Adipocyte (in vitro differentiated cells): Measurements from ENCODE around the gene DMBT1.

Experiments
- DNase-seq: peaks from one replicate; pipeline ENCODE4 v3.0.0-alpha.2; 2015; ENCODE audit warnings: low read depth
- H3K27me3 ChIP-seq: replicated peaks from 2 replicates; pipeline ENCODE4 v1.7.0; 2013; ENCODE audit warnings: mild to moderate bottlenecking, low read length, moderate library complexity; ENCODE audit not compliant: control insufficient read depth, insufficient read depth
- H3K36me3 ChIP-seq: 2 replicates; pipeline ENCODE4 v1.7.0; 2013; ENCODE audit warnings: low read length, mild to moderate bottlenecking, moderate library complexity; ENCODE audit not compliant: control insufficient read depth, insufficient read depth, severe bottlenecking
- H3K4me1 ChIP-seq: 2 replicates; pipeline ENCODE4 v1.7.0; 2013; ENCODE audit warnings: mild to moderate bottlenecking, low read length, moderate library complexity; ENCODE audit not compliant: control insufficient read depth, insufficient read depth
- H3K4me3 ChIP-seq: 2 replicates; pipeline ENCODE4 v1.7.0; 2013; ENCODE audit warnings: mild to moderate bottlenecking, low read length, moderate library complexity
- H3K9ac ChIP-seq: 2 replicates; pipeline ENCODE4 v1.7.0; 2013; ENCODE audit warnings: mild to moderate bottlenecking, low read length, moderate library complexity
- H3K9me3 ChIP-seq: 2 replicates; pipeline ENCODE4 v1.7.0; 2013; ENCODE audit warnings: mild to moderate bottlenecking, low read length, moderate library complexity; ENCODE audit not compliant: control insufficient read depth

The DMBT1 gene

DNA sequence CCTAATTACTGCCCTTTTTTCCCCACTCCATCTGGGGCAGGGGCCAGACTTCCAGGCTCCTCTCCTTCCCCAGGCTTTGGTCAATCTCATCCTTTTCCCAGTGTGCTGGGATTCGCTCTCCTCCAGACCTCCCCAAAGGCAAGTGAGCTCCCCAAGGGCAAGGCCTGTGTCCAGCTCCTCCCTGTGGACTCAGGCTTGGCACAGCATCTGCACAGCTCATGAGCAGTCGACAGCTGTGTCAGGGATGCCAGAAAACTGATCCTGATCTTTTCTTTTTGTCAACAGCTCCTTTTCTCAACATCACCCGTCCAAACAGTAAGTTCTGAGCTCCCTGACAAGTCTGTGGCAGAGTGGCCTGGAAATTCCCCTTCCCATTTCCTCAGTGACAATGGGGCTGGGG, 72.0 kb downstream of the DMBT1 start:
- no peak for DNase-seq
- no peak overlapping the region for H3K9ac ChIP-seq
- H3K9me3 ChIP-seq: no peaks in the 10 kb centered on the region
- peaks cover 11% of the 10 kb centered on the region for H3K27me3 ChIP-seq
- H3K4me3 ChIP-seq: no peak overlapping the region
- H3K36me3 ChIP-seq: no peaks in the 10 kb centered on the region
- H3K4me1 ChIP-seq: no peaks in the 10 kb centered on the region

DNA sequence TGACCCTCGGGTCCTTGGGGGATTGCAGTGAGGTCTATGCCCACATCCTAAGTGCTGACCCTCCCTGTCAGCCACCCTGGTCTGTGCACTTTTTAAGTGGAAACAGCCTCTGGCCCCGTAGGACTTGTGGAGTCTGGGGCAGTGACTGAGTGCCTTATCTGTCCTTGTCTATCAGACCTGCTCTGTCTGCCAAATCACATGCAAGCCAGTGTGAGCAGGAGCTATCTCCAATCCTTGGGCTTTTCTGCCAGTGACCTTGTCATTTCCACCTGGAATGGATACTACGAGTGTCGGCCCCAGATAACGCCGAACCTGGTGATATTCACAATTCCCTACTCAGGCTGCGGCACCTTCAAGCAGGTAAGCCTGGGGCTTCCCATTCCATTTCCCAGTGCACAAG, 76.4 kb downstream of the DMBT1 start:
- DNase-seq: no peak
- no peaks in the 10 kb centered on the region for H3K36me3 ChIP-seq
- no peak overlapping the region for H3K4me3 ChIP-seq
- H3K4me1 ChIP-seq: no peaks in the 10 kb centered on the region
- H3K27me3 ChIP-seq: peaks cover 22% of the 10 kb centered on the region
- H3K9ac ChIP-seq: no peak overlapping the region
- no peaks in the 10 kb centered on the region for H3K9me3 ChIP-seq

DNA sequence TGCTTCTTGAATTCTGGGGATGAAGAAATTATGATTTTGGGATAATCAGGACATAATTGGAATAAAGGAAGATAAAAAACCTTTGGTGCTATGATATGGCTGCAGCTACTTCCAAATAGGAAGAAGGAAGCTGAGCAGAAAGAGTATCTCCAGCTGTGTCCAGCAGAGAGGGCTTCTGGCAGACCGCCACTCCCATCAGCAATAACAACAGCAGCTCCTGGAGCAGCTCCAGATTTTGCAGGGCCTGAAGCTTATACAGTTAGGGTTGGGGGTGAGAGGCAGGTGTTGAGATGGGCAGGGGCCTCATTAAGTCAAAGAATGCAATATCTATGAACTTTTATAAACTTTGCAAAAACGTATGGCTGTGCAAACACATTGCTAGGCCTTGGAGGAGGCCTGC, 76.8 kb downstream of the DMBT1 start:
- no peaks in the 10 kb centered on the region for H3K9me3 ChIP-seq
- H3K9ac ChIP-seq: no peak overlapping the region

DNA sequence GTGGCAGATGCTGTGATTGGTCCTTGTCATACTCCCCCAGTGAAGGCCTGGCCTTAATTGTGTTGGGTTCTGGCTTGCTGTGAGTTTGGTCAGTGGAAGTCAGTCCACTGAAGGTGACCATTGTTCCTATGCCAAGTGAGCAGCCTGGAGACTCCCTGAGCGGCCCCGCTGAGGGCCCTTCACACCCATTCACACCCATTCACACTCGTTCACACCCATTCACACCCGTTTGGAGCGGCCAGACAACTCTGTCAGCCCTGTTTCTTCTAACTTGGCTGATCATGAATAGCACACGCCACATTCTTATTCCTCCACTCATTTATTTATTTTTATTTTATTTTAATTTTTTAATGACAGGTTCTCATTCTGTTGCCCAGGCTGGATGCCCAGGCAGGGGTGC, 77.6 kb downstream of the DMBT1 start:
- Histone ChIP-seq H3K4me1 (no peaks in the 10 kb centered on the region), H3K36me3 (no peaks in the 10 kb centered on the region), H3K9ac (no peak overlapping the region), H3K27me3 (peaks cover 22% of the 10 kb centered on the region), H3K4me3 (no peak overlapping the region), H3K9me3 (no peaks in the 10 kb centered on the region)
- no peak for DNase-seq

More for the DNA sequence above, 76.8 kb downstream of the DMBT1 start:
- Histone ChIP-seq H3K4me3 (no peak overlapping the region), H3K36me3 (no peaks in the 10 kb centered on the region), H3K4me1 (no peaks in the 10 kb centered on the region), H3K27me3 (peaks cover 22% of the 10 kb centered on the region)
- DNase-seq: no peak

DNA sequence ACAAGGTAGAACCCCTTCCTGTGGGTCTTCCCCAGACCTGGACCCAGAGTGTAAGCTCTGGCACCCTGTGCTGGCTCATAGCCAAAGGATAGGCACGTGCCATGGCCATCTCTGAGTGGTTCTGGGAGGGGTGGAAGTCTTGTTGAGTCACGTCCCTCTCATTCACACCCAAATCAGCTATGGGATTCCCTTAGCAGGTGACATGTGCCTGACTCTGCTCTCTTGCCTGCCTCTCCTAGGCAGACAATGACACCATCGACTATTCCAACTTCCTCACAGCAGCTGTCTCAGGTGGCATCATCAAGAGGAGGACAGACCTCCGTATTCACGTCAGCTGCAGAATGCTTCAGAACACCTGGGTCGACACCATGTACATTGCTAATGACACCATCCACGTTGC, 79.2 kb downstream of the DMBT1 start:
- H3K9ac ChIP-seq: no peak overlapping the region
- DNase-seq: no peak
- H3K4me1 ChIP-seq: no peaks in the 10 kb centered on the region
- no peaks in the 10 kb centered on the region for H3K9me3 ChIP-seq
- H3K27me3 ChIP-seq: peaks cover 24% of the 10 kb centered on the region
- H3K4me3 ChIP-seq: no peak overlapping the region
- H3K36me3 ChIP-seq: no peaks in the 10 kb centered on the region

DNA sequence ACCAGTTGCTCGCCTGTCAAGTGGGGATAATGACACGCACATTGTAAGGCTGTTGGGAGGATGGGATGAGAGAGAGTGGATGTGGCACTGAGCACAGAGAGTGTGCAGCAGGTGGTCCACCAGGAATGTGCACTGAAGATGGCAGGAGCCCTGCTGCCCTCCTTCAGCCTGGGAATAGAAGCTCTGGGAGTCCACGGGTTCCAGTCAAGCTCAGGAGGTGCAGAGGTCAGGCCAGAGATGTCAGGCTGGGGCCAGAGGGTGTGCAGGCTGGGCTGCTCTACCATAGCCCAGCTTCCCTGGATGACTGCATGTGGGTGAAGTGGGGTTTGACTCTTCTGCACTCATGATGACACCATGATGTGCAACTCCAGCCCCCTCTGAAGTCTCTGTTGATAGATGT, 80.4 kb downstream of the DMBT1 start:
- Histone ChIP-seq H3K9me3 (no peaks in the 10 kb centered on the region), H3K36me3 (no peaks in the 10 kb centered on the region), H3K4me1 (no peaks in the 10 kb centered on the region), H3K4me3 (no peak overlapping the region), H3K27me3 (peaks cover 26% of the 10 kb centered on the region), H3K9ac (no peak overlapping the region)
- no peak for DNase-seq

DNA sequence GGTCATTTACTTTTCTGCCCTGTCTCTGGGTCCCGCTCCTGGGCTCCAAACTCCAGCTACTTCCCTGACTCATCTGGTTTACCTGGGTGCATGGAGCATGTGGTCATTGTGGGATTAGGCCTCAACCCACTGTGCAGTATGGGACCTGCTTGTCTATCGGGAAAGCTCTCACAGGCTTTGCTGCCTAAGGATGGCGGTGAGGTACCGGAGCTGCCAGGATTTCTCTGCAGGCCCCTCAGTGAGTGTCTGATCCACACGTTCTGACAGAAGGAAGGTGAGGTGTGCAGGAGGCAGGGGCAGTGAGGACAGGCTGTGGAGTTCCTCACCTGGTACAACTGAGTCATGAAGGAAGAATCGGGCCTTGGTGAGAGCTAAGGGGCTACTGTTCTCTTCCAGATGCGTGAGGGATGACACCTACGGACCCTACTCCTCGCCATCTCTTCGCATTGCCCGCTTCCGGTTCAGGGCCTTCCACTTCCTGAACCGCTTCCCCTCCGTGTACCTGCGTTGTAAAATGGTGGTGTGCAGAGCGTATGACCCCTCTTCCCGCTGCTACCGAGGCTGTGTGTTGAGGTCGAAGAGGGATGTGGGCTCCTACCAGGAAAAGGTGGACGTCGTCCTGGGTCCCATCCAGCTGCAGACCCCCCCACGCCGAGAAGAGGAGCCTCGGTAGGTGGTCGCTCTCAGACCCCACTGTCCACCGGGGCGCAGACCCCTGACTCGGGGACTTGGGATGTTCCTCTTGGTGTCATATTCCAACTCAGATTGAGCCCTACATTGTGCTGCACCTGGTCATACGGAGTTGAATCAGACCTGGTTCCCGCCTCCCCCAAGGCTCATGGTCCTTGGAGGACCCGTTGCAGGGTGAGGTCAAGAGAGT, 82.4 kb downstream of the DMBT1 start:
- peaks cover 35% of the 10 kb centered on the region for H3K27me3 ChIP-seq
- no peaks in the 10 kb centered on the region for H3K36me3 ChIP-seq
- no peak overlapping the region for H3K4me3 ChIP-seq
- no peak overlapping the region for H3K9ac ChIP-seq
- H3K9me3 ChIP-seq: no peaks in the 10 kb centered on the region
- no peak for DNase-seq
- H3K4me1 ChIP-seq: no peaks in the 10 kb centered on the region

DNA sequence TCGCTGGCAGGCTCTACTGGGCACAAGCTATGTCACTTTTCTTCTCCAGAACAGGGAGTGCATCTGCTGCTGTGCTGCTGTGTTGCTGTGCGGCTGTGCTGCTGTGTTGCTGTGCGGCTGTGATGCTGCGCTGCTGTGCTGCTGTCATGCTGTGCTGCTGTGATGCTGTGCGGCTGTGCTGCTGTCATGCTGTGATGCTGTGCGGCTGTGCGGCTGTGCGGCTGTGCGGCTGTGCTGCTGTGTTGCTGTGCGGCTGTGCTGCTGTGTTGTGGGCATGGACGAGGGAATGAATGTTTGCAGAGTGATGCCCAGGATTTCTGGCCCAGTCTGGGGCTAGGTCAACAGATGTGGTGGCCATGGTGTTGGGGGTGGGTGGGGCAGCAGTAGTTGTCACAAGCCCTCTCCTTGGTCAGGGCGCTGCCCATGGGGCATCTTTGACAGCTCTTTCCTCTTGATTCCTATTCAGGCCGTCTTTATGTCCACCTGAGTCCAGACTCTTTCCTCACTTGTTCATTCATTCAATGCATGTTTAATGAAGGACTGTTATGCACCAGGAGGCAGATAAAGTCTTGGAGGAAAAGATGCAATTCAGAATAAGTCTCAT, 83.5 kb downstream of the DMBT1 start:
- Histone ChIP-seq H3K36me3 (no peaks in the 10 kb centered on the region), H3K4me1 (no peaks in the 10 kb centered on the region), H3K4me3 (no peak overlapping the region), H3K27me3 (peaks cover 43% of the 10 kb centered on the region), H3K9ac (no peak overlapping the region), H3K9me3 (no peaks in the 10 kb centered on the region)
- DNase-seq: no peak

DNA sequence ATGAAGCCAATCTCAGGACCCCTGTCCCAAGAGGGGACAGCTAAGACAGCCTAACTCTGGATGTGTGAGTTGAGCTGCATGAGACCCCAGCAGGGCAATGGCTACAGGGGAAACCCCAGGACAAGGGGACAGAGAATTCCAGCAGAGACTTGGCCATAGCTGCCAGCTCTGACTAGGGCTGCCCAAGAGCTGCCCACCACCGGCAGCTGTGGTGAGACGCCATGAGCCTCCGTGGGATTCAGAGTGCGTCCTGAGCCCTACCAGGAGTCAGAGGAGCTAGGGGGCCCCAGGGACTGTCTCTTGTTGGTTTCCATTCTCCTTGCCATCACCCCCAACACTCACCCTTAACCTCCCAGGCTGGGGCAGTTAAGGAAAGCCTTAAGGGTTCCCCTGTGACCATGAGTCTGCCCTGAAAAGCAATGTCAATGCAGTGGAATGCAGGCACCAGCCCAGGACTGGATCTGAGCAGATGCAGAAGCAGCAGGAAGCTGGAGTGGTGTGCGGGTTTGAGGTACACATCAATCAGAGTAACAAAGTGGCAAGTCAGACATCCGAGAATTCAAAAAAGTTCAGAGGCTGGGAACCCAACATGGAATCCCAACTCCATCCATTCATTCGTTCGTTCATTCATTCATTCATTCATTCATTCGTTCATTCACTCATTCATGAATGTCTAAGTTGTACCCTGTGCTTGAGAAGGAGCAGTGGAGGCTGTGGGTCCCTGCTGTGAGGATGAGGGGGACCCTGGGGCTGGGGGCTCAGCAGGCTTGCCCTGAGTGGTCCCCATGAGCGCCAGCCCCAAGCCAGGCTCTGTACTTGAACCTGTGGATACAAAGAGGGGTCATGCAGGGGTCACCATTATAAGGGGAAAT, 86.2 kb downstream of the DMBT1 start:
- no peak for DNase-seq
- Histone ChIP-seq H3K4me3 (no peak overlapping the region), H3K9me3 (peaks cover 5% of the 10 kb centered on the region), H3K9ac (no peak overlapping the region), H3K4me1 (no peaks in the 10 kb centered on the region), H3K27me3 (peaks cover 37% of the 10 kb centered on the region), H3K36me3 (no peaks in the 10 kb centered on the region)

DNA sequence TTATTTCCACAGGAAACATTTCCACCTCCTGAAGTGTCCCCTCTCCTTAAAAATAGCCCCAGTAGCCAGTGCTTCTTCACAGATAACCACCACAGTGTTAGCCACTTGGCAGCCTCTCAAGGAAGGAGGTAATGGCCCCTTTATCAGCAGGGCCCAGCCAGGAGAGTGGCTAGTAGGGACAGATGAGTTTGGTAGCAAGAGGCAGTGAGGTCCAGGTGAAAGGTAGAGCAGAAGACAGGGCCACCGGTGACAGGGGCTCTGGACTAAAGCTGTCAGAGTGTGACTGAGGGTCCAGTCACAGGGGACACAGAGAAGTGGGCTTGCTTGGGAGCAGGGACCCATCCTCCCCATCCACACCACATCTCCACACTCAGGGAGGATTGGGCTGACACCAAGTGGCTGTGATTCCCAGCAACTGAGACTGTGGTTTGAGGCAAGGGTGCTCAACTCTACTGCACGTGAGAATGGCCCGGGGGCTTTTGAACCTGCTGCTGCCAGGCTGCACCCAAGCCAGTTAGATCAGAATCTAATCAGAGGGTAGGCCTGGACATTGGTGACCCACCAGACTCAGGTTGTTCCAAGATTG, 86.9 kb downstream of the DMBT1 start:
- Histone ChIP-seq H3K4me3 (no peak overlapping the region), H3K9me3 (peaks cover 9% of the 10 kb centered on the region), H3K9ac (no peak overlapping the region), H3K27me3 (peaks cover 40% of the 10 kb centered on the region), H3K4me1 (no peaks in the 10 kb centered on the region), H3K36me3 (no peaks in the 10 kb centered on the region)
- DNase-seq: no peak
